Measurements from ENCODE around the gene TIMELESS.

GRCh38 chr12:56490360-56490759, 41.1 kb upstream of the TIMELESS start:
- TF ChIP-seq CTCF (optimal IDR thresholded peaks at IDR 0.05 in 1 of 3, IDR thresholded peaks at IDR 0.05 in 1 of 3, conservative IDR thresholded peaks at IDR 0.05 in 1 of 3; ENCODE audit: extremely low read depth in 1 of 3, insufficient read depth in 2 of 3, low read length in 3 of 3) (no peak), EZH2 (IDR thresholded peaks at IDR 0.05; ENCODE audit: low read length) (no peak)
